NCI-H128 (cell line): ENCODE measurements around the gene THBS2.
"Not testable (repeated sequence)": the region's sequence is repeated elsewhere in the genome, so short reads cannot be mapped to it uniquely, and the experiment has no call there.

Source experiments
- DNase-seq: peaks from one replicate; lab custom pipeline; 2025; ENCODE audit not compliant: unreplicated experiment; lab: John Stamatoyannopoulos, UW

THBS2 gene

GRCh38 chr6:169273511-169273910 is 19.9 kb upstream of the THBS2 start:
- no peak for DNase-seq

GRCh38 chr6:169271877-169272216 is 18.2 kb upstream of the THBS2 start:
- DNase-seq: no peak

- DNase-seq: no peak
Measured at GRCh38 chr6:169271158-169271876, 17.7 kb upstream of the THBS2 start.

GRCh38 chr6:169270077-169270380 is 16.4 kb upstream of the THBS2 start:
- DNase-seq: not testable (repeated sequence)

GRCh38 chr6:169269180-169270076 is 15.8 kb upstream of the THBS2 start:
- no peak for DNase-seq

GRCh38 chr6:169268276-169268675 is 14.6 kb upstream of the THBS2 start:
- DNase-seq: no peak

GRCh38 chr6:169266746-169267591 is 13.3 kb upstream of the THBS2 start:
- no peak for DNase-seq

GRCh38 chr6:169266261-169266660 is 12.6 kb upstream of the THBS2 start:
- DNase-seq: no peak

- DNase-seq: no peak
Measured at GRCh38 chr6:169265486-169266131, 12.0 kb upstream of the THBS2 start.

- DNase-seq: no peak
Measured at GRCh38 chr6:169263836-169264608, 10.4 kb upstream of the THBS2 start.

- DNase-seq: no peak
Measured at GRCh38 chr6:169263374-169263773, 9.7 kb upstream of the THBS2 start.

GRCh38 chr6:169262602-169263001 is 9.0 kb upstream of the THBS2 start:
- DNase-seq: not testable (repeated sequence)

GRCh38 chr6:169256518-169256917 is 2.9 kb upstream of the THBS2 start:
- no peak for DNase-seq

GRCh38 chr6:169256061-169256460 is 2.4 kb upstream of the THBS2 start:
- DNase-seq: no peak

- no peak for DNase-seq
Measured at GRCh38 chr6:169255643-169256042, 2.0 kb upstream of the THBS2 start.

GRCh38 chr6:169254456-169255316 is 1.0 kb upstream of the THBS2 start:
- DNase-seq: no peak

GRCh38 chr6:169252505-169253189 is 999 bp downstream of the THBS2 start:
- peak; percentile 22 for DNase-seq

GRCh38 chr6:169251822-169252504 is 1.7 kb downstream of the THBS2 start:
- DNase-seq: no peak
